Uterus (tissue), 4 donors: ENCODE results near the gene CXCR5. TPM values are rescaled to one million over a fixed set of nuclear protein-coding genes. Genes with fewer than 3 reads are reported as not detected.

ENCODE experiments used
- microRNA-seq: library from miRNA; unstranded; fragments of <30 nt; microRNA quantifications from one replicate; pipeline ENCODE4, GENCODE V29; 2016; ENCODE audit warnings: borderline microRNAs expressed, borderline replicate concordance
- small RNA-seq: library from RNA; depleted of rRNA; stranded (forward); fragments of <200 nt; gene quantifications from one replicate; pipeline ENCODE3, GENCODE V24; 2016
- total RNA-seq, 4 donors: library from RNA; depleted of rRNA in 3 of 4; stranded (reverse); fragments of >200 nt in 3 of 4; gene quantifications; one replicate each; pipeline versions ENCODE4 v1.1.0 to v1.2.4, GENCODE V29; 2014 to 2023
- donor health status: DM: yes; HTN: yes; CAD: no.

Gene CXCR5
- total RNA-seq, 4 donors from 2014 or later: 0.14 TPM; not detected in 3

Small RNAs within 50 kb of the gene (microRNA-seq; reads per million reads assigned to microRNA genes)
- not detected for gene MIR4492

Small RNAs within 50 kb of the gene (small RNA-seq; reads per million reads assigned to genes)
- gene MIR4492 (not detected), gene RF00019 (not detected), gene RN7SL688P (not detected)

Other genes with a start within 250 kb of the CXCR5 start
- gene TREH, start 204.2 kb upstream of the CXCR5 start, total RNA-seq: not detected
- 100 to 1,000 TPM in 2 of 4 donors, 10 to 100 TPM in 2; 63.0 to 295 (median 118) TPM for gene DDX6, start 92.7 kb upstream of the CXCR5 start, total RNA-seq
- gene BCL9L, start 42.0 kb downstream of the CXCR5 start, total RNA-seq: 100 to 1,000 TPM in 1 of 4 donors, 10 to 100 TPM in 1, 1 to 10 TPM in 2; 2.9 to 157 (median 13.7) TPM
- gene UPK2, start 72.4 kb downstream of the CXCR5 start, total RNA-seq: not detected
- not detected for gene FOXR1, start 87.9 kb downstream of the CXCR5 start, total RNA-seq
- gene CENATAC, start 114.2 kb downstream of the CXCR5 start, total RNA-seq: 10 to 100 TPM; 19.5 to 88.2 (median 49.7) TPM
- gene RPS25, start 134.5 kb downstream of the CXCR5 start, total RNA-seq: 1,000 to 10,000 TPM; 1,075 to 3,325 (median 1,649) TPM
- gene TRAPPC4, start 134.9 kb downstream of the CXCR5 start, total RNA-seq: 10 to 100 TPM in 2 of 4 donors, 1 to 10 TPM in 2; 8.2 to 55.4 (median 28.6) TPM
- 10 to 100 TPM in 2 of 4 donors, 1 to 10 TPM in 2; 7.4 to 18.1 (median 11.9) TPM for gene SLC37A4, start 147.0 kb downstream of the CXCR5 start, total RNA-seq
- 10 to 100 TPM; 10.8 to 91.4 (median 61.2) TPM for gene HYOU1, start 173.3 kb downstream of the CXCR5 start, total RNA-seq
- gene VPS11, start 183.9 kb downstream of the CXCR5 start, total RNA-seq: 10 to 100 TPM; 25.6 to 86.6 (median 36.3) TPM
- 10 to 100 TPM in 3 of 4 donors, 1 to 10 TPM in 1; 9.5 to 19.9 (median 15.3) TPM for gene HMBS, start 201.0 kb downstream of the CXCR5 start, total RNA-seq
- 10 to 100 TPM in 2 of 4 donors, 1 to 10 TPM in 2; 2.8 to 30.6 (median 16.9) TPM for gene DPAGT1, start 218.0 kb downstream of the CXCR5 start, total RNA-seq
- 10 to 100 TPM in 1 of 4 donors, 1 to 10 TPM in 3; 1.8 to 14.3 (median 2.7) TPM for gene C2CD2L, start 223.5 kb downstream of the CXCR5 start, total RNA-seq
- 10 to 100 TPM; 13.5 to 27.6 (median 15.4) TPM for gene HINFP, start 237.7 kb downstream of the CXCR5 start, total RNA-seq